SK-N-SH (cell line): Measurements from ENCODE around the gene BICD2. TPM values are rescaled to one million over a fixed set of nuclear protein-coding genes. Genes with fewer than 3 reads are reported as not detected.
"Not testable (repeated sequence)": the region's sequence is repeated elsewhere in the genome, so short reads cannot be mapped to it uniquely, and the experiment has no call there.

ENCODE experiments used
- CTCF ChIA-PET: fragments of 300-600, 350-600 bp; formaldehyde crosslinking; extraction: SDS; loops from one replicate; lab custom pipeline; 2021; lab: Yijun Ruan, JAX
- POLR2A ChIA-PET: fragments of 350-600 bp; sonication (Branson Sonifier 250); formaldehyde crosslinking; extraction: SDS; loops from one replicate; lab custom pipeline; 2020; ENCODE audit warnings: antibody characterized with exemption, inconsistent platforms; lab: Yijun Ruan, JAX
- DNase-seq: peaks from one replicate; pipeline ENCODE4 v3.0.0; 2012
- H2AFZ ChIP-seq: fragments of 200-600 bp; sonication (generic); 2 replicates; pipeline ENCODE4 v1.8.1; 2016; ENCODE audit warnings: antibody characterized with exemption, mild to moderate bottlenecking, low read depth
- H3F3A ChIP-seq: fragments of 200-600 bp; sonication (generic); replicated peaks from 2 replicates; pipeline ENCODE3; 2016; ENCODE audit warnings: antibody characterized with exemption, mild to moderate bottlenecking; ENCODE audit not compliant: insufficient read depth
- H3K27ac ChIP-seq, 2 experiments: fragments of 200-500 bp in 1 of 2; fragments of 200-600 bp in 1 of 2; sonication (Bioruptor generic) in 1 of 2; sonication (generic), shearing (Covaris generic) in 1 of 2; 2 replicates each; pipeline versions ENCODE4 v1.5.1 to v1.6.1; 2014 to 2016; ENCODE audit warnings: low read depth in 2 of 2, inconsistent platforms in 1 of 2, low read length in 1 of 2, mild to moderate bottlenecking in 1 of 2, mixed read lengths in 1 of 2
- H3K27me3 ChIP-seq: fragments of 200-600 bp; sonication (generic), shearing (Covaris generic); 2 replicates; pipeline ENCODE4 v1.6.1; 2016; ENCODE audit warnings: mixed run types; ENCODE audit not compliant: insufficient read depth
- H3K36me3 ChIP-seq, 2 experiments: fragments of 200-500 bp in 1 of 2; fragments of 200-600 bp in 1 of 2; sonication (Bioruptor generic) in 1 of 2; sonication (generic) in 1 of 2; replicated peaks in 1 of 2; 2 replicates each; pipeline versions ENCODE3 to v1.5.1; 2014 to 2016; ENCODE audit warnings: low read length in 1 of 2, mild to moderate bottlenecking in 1 of 2; ENCODE audit not compliant: insufficient read depth in 2 of 2, control insufficient read depth in 1 of 2
- H3K4me1 ChIP-seq, 2 experiments: fragments of 200-500 bp in 1 of 2; fragments of 200-600 bp in 1 of 2; sonication (Bioruptor generic) in 1 of 2; sonication (generic), shearing (Covaris generic) in 1 of 2; 2 replicates each; pipeline versions ENCODE4 v1.5.1 to v1.6.1; 2014 to 2016; ENCODE audit warnings: low read depth in 1 of 2, low read length in 1 of 2, mixed run types in 1 of 2; ENCODE audit not compliant: insufficient read depth in 2 of 2, control insufficient read depth in 1 of 2
- H3K4me2 ChIP-seq: fragments of 200-600 bp; sonication (generic), shearing (Covaris generic); 2 replicates; pipeline ENCODE4 v1.6.1; 2017; ENCODE audit warnings: mixed run types
- H3K4me3 ChIP-seq, 2 experiments: fragments of 200-500 bp in 1 of 2; fragments of 200-600 bp in 1 of 2; sonication (Bioruptor generic) in 1 of 2; sonication (generic), shearing (Covaris generic) in 1 of 2; 2 replicates each; pipeline versions ENCODE4 v1.5.1 to v1.8.1; 2014 to 2016; ENCODE audit warnings: low read depth in 2 of 2, inconsistent platforms in 1 of 2, low read length in 1 of 2, mild to moderate bottlenecking in 1 of 2, mixed read lengths in 1 of 2, moderate library complexity in 1 of 2
- H3K79me2 ChIP-seq: fragments of 200-600 bp; sonication (generic); 2 replicates; pipeline ENCODE4 v1.8.1; 2017; ENCODE audit warnings: mild to moderate bottlenecking; ENCODE audit not compliant: insufficient read depth
- H3K9ac ChIP-seq: fragments of 200-600 bp; sonication (generic); 2 replicates; pipeline ENCODE4 v1.6.1; 2017; ENCODE audit warnings: mixed run types
- H3K9me2 ChIP-seq: fragments of 200-600 bp; sonication (generic); 2 replicates; pipeline ENCODE4 v1.6.1; 2017; ENCODE audit warnings: mixed run types
- H3K9me3 ChIP-seq: fragments of 200-600 bp; sonication (generic); 2 replicates; pipeline ENCODE4 v1.6.1; 2017; ENCODE audit warnings: mixed run types, mild to moderate bottlenecking, moderate library complexity
- H4K20me1 ChIP-seq: fragments of 200-600 bp; sonication (generic); 2 replicates; pipeline ENCODE4 v1.6.1; 2017; ENCODE audit warnings: mild to moderate bottlenecking, mixed run types; ENCODE audit not compliant: insufficient read depth
- FOXM1 ChIP-seq: IDR thresholded peaks from 2 replicates; pipeline ENCODE4 v1.4.0; 2012; ENCODE audit warnings: low read depth, mild to moderate bottlenecking
- GABPA ChIP-seq: IDR thresholded peaks from 2 replicates; pipeline ENCODE4 v1.4.0; 2012; ENCODE audit warnings: low read depth, mild to moderate bottlenecking
- MEF2A ChIP-seq: IDR thresholded peaks from 2 replicates; pipeline ENCODE4 v1.4.0; 2012; ENCODE audit warnings: low read depth, borderline replicate concordance
- MXI1 ChIP-seq: IDR thresholded peaks from 2 replicates; pipeline ENCODE4 v1.6.1; 2012; ENCODE audit warnings: mild to moderate bottlenecking, low read depth, low read length, improper control_type of control experiment
- NFIC ChIP-seq: IDR thresholded peaks from 2 replicates; pipeline ENCODE4 v1.4.0; 2012; ENCODE audit warnings: borderline replicate concordance
- NRF1 ChIP-seq: IDR thresholded peaks from 2 replicates; pipeline ENCODE4 v1.6.1; 2012; ENCODE audit warnings: low read depth, mild to moderate bottlenecking, low read length
- RAD21 ChIP-seq: IDR thresholded peaks from 2 replicates; pipeline ENCODE4 v1.6.1; 2012; ENCODE audit warnings: mild to moderate bottlenecking, low read length
- RFX5 ChIP-seq: IDR thresholded peaks from 2 replicates; pipeline ENCODE4 v1.6.1; 2012; ENCODE audit warnings: mild to moderate bottlenecking, improper control_type of control experiment, low read length
- SIN3A ChIP-seq: IDR thresholded peaks from 2 replicates; pipeline ENCODE4 v1.6.1; 2012; ENCODE audit warnings: low read depth, mild to moderate bottlenecking, low read length, moderate library complexity, borderline replicate concordance
- TAF1 ChIP-seq: IDR thresholded peaks from 2 replicates; pipeline ENCODE4 v1.6.1; 2012; ENCODE audit warnings: low read depth, mild to moderate bottlenecking, low read length, moderate library complexity, borderline replicate concordance
- WGBS: methylation state at CpG from one replicate; pipeline ENCODE4 v1.1.6; 2017; ENCODE audit warnings: low lambda C conversion rate; 5-methylcytosine and 5-hydroxymethylcytosine counted together
- polyA plus RNA-seq, 3 experiments: library from polyadenylated mRNA; depleted of rRNA; stranded (reverse); fragments of >200 nt; gene quantifications; 2 replicates each; pipeline ENCODE4 v1.2.3, GENCODE V29; 2012
- TF ChIP-seq, protein P1 (sequence below): IDR thresholded peaks from 2 replicates; pipeline ENCODE4; 2012
- TF ChIP-seq, protein P2 (sequence below): fragments of 200-600 bp; sonication (generic); IDR thresholded peaks from 2 replicates; pipeline ENCODE4 v1.6.1; 2017; ENCODE audit warnings: antibody characterized with exemption, mild to moderate bottlenecking, moderate library complexity

Gene BICD2
- 18.7 and 19.6 TPM in 2 replicates for polyA plus RNA-seq (2012; rRNA removed)
- 16.7 and 19.0 TPM in 2 replicates for polyA plus RNA-seq (2012; cell fraction: cytosol; rRNA removed)
- 20.2 and 21.5 TPM in 2 replicates for polyA plus RNA-seq (2012; cell fraction: nucleus; rRNA removed)

DNA sequence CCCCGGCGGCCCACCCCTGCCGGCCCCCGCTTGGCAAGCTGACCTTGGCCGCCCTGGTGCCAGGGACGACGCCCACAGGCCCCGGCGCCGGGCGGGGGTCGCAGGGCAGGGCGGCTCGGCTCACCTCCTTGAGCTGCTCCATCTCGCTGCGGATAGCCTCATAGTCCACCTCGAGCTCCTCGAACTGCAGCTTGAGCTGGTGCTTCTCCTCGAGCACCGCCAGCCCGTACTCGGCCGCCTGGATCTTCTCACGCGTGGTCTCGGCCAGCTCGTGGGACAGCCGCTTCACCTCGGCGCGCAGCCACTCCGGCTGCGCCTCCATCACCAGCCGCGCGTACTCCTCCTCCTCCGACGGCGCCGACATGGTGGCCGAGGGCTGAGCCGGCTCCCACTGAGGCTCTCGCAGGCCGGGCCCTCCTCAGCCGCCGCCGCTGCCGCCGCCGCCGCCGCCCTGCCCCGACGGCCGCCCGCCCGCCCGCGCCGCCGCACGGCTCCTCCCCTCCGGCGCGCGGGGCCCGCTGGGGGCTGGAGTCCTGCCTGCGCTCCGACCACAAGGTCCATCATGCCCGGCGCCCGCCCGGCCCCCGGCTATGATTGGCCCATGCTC, at the start of gene BICD2:
Gene BICD2 (minus strand): TSS at position 453 of the 607 bp plus-strand sequence. CDS start 89 bp downstream, at position 364.
- peaks cover 7% of the 10 kb centered on the region for H3F3A ChIP-seq
- peak; percentile 99 for DNase-seq
- H3K4me2 ChIP-seq: peak within 1 kb of the TSS; percentile 99
- H3K9me2 ChIP-seq: no peaks in the 10 kb centered on the region
- TF ChIP-seq MEF2A (no peak), GABPA (no peak), NFIC (no peak), FOXM1 (no peak), RAD21 (no peak), MXI1 (peak; percentile 20), SIN3A (0 out of 2 replicates have a peak, but pooled peaks have one; percentile 24), NRF1 (no peak), RFX5 (no peak), TAF1 (0 out of 2 replicates have a peak, but pooled peaks have one; percentile 3)
- TF ChIP-seq, protein P1, sequence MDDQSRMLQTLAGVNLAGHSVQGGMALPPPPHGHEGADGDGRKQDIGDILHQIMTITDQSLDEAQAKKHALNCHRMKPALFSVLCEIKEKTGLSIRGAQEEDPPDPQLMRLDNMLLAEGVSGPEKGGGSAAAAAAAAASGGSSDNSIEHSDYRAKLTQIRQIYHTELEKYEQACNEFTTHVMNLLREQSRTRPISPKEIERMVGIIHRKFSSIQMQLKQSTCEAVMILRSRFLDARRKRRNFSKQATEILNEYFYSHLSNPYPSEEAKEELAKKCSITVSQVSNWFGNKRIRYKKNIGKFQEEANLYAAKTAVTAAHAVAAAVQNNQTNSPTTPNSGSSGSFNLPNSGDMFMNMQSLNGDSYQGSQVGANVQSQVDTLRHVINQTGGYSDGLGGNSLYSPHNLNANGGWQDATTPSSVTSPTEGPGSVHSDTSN: 0 out of 2 replicates have a peak, but pooled peaks have one; percentile 7
- TF ChIP-seq, protein P2, sequence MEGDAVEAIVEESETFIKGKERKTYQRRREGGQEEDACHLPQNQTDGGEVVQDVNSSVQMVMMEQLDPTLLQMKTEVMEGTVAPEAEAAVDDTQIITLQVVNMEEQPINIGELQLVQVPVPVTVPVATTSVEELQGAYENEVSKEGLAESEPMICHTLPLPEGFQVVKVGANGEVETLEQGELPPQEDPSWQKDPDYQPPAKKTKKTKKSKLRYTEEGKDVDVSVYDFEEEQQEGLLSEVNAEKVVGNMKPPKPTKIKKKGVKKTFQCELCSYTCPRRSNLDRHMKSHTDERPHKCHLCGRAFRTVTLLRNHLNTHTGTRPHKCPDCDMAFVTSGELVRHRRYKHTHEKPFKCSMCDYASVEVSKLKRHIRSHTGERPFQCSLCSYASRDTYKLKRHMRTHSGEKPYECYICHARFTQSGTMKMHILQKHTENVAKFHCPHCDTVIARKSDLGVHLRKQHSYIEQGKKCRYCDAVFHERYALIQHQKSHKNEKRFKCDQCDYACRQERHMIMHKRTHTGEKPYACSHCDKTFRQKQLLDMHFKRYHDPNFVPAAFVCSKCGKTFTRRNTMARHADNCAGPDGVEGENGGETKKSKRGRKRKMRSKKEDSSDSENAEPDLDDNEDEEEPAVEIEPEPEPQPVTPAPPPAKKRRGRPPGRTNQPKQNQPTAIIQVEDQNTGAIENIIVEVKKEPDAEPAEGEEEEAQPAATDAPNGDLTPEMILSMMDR: no peak
- no peaks in the 10 kb centered on the region for H3K27me3 ChIP-seq
- peak within 1 kb of the TSS; percentile 99 for H3K9ac ChIP-seq
- H3K79me2 ChIP-seq: peaks cover 51% of the 10 kb centered on the region
- peak within 1 kb of the TSS; percentile 97 to 98 for H3K27ac ChIP-seq
- H3K9me3 ChIP-seq: no peaks in the 10 kb centered on the region
- H3K4me1 ChIP-seq: peaks cover 9 to 46% of the 10 kb centered on the region in 2 experiments; a peak in 2 of 4 replicates
- POLR2A ChIA-PET: interaction anchor here (0.5 to 1.9 kb wide), 3 partner anchors 15 to 649 kb away, joined by 3 to 4 read pairs (median 4); no protein-coding TSS in a partner anchor
- peak within 1 kb of the TSS; percentile 93 for H2AFZ ChIP-seq
- CTCF ChIA-PET: interaction anchor here (0.6 to 3.6 kb wide), 16 partner anchors 16 to 167 kb away, joined by 3 to 32 read pairs (median 4); no protein-coding TSS in a partner anchor
- H3K4me3 ChIP-seq: peak within 1 kb of the TSS; percentile 79 to 88
- H4K20me1 ChIP-seq: peaks cover 43% of the 10 kb centered on the region
- 0% methylated on average over 1 of the region's 74 CpGs for WGBS
- peaks cover 0 to 5% of the 10 kb centered on the region in 2 experiments for H3K36me3 ChIP-seq

DNA sequence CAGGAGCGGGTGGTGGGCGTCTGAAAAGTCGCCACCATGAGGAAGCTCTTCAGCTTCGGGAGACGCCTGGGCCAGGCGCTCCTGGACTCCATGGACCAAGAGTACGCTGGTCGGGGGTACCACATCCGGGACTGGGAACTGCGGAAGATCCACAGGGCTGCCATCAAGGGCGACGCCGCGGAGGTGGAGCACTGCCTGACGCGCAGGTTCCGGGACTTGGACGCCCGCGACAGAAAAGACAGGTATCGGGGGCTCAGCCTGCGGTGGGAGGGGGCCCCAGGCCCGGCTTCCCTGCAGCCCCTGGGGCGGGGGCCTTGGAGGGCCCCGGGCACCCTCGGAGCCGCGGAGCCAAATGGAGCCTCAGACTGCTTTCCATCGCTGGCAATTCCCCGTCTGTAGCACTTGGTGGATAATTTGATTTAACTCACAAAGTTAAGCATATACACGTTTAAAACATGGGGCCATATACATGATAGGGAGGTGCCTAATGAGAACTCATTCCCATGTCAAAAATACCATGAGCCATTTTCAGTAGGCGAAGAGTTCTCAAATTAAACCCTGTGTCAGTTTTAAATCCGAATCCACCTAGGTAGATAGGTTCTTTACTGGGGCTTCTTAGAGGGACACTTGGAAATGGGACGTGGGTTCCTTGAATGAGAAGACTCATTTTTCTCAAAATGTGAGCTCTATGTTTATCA, 45.1 kb upstream of the BICD2 start:
- H3K27me3 ChIP-seq: peaks cover 75% of the 10 kb centered on the region

More for the DNA sequence above, 45.1 kb upstream of the BICD2 start:
- CTCF ChIA-PET: interaction anchor here (1.0 to 1.4 kb wide), 5 partner anchors 10 to 94 kb away, joined by 3 to 7 read pairs (median 4); no protein-coding TSS in a partner anchor
- H3K9me3 ChIP-seq, H3K4me3 ChIP-seq, H3K9ac ChIP-seq, H3K36me3 ChIP-seq, H2AFZ ChIP-seq, H3K79me2 ChIP-seq, H4K20me1 ChIP-seq, H3K27ac ChIP-seq, POLR2A ChIA-PET, H3F3A ChIP-seq, H3K9me2 ChIP-seq, H3K4me1 ChIP-seq: not testable (repeated sequence)
- peak; percentile 31 for DNase-seq
- H3K4me2 ChIP-seq: peak overlapping the region; percentile 41; the same call in 1 of the 2 replicates
- 3% methylated on average over 29 of the region's 34 CpGs for WGBS
